ENCODE data around the gene DPYSL5.
A peak's percentile ranks its signal among the peaks of the same experiment; 100 is the strongest.

DNA sequence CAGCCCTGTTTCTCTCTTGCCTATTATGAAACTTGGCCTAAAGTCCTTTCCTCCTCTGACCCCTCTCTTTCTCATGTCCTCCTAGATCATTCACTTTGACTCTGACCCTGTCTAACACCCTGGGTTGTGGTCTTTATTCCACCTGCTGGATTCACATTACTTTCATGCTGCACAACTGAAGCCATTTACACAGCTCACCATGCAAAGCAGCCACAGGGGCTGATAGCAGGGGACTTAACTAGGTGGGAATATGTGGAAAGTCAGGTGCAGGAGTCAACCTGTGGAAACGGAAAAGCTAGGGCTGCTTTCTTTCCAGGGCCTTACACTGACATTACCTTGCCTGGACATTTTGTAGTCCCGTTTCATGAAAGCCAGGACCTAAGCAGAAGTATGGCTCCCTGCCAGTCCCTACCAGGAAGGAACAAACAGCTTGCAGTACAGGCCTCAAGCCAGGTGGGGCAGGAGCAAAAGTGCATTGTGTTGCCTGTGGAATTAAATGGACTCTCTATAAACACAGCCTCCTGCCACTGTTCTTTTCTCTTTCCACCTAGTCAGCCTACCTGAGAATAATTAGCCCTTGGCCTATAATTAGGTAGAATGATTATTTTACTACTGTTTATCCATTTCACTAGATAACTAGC lies 134.3 kb downstream of the DPYSL5 start:
- TF ChIP-seq, protein P1, sequence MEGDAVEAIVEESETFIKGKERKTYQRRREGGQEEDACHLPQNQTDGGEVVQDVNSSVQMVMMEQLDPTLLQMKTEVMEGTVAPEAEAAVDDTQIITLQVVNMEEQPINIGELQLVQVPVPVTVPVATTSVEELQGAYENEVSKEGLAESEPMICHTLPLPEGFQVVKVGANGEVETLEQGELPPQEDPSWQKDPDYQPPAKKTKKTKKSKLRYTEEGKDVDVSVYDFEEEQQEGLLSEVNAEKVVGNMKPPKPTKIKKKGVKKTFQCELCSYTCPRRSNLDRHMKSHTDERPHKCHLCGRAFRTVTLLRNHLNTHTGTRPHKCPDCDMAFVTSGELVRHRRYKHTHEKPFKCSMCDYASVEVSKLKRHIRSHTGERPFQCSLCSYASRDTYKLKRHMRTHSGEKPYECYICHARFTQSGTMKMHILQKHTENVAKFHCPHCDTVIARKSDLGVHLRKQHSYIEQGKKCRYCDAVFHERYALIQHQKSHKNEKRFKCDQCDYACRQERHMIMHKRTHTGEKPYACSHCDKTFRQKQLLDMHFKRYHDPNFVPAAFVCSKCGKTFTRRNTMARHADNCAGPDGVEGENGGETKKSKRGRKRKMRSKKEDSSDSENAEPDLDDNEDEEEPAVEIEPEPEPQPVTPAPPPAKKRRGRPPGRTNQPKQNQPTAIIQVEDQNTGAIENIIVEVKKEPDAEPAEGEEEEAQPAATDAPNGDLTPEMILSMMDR (IDR thresholded peaks at IDR 0.05), result peak in 5 of 6 experiments; percentile 20 to 60 (median 32)
- no peak for TF ChIP-seq POLR2AphosphoS5 (IDR thresholded peaks at IDR 0.05)
